GM12891 (cell line): Measurements from ENCODE around the gene OR52B2.

Source experiments
- PAX5 ChIP-seq: IDR thresholded peaks from 2 replicates; pipeline ENCODE4 v1.6.1; 2011; ENCODE audit warnings: low read length, moderate library complexity, mild to moderate bottlenecking; ENCODE audit not compliant: insufficient read depth, severe bottlenecking
- POLR2A ChIP-seq: IDR thresholded peaks from 2 replicates; pipeline ENCODE4 v1.6.1; 2011; ENCODE audit warnings: low read depth, low read length, control low read depth
- POLR2AphosphoS5 ChIP-seq: IDR thresholded peaks from 2 replicates; pipeline ENCODE4 v1.6.1; 2011; ENCODE audit warnings: low read depth, low read length, control low read depth
- POU2F2 ChIP-seq: IDR thresholded peaks from 2 replicates; pipeline ENCODE4 v1.6.1; 2011; ENCODE audit warnings: low read depth, mild to moderate bottlenecking, control low read depth, low read length, moderate library complexity
- SPI1 ChIP-seq: IDR thresholded peaks from 2 replicates; pipeline ENCODE4 v1.6.1; 2011; ENCODE audit warnings: low read depth, low read length, control low read depth
- TAF1 ChIP-seq: IDR thresholded peaks from 2 replicates; pipeline ENCODE4 v1.6.1; 2011; ENCODE audit warnings: low read depth, low read length, control low read depth

DNA sequence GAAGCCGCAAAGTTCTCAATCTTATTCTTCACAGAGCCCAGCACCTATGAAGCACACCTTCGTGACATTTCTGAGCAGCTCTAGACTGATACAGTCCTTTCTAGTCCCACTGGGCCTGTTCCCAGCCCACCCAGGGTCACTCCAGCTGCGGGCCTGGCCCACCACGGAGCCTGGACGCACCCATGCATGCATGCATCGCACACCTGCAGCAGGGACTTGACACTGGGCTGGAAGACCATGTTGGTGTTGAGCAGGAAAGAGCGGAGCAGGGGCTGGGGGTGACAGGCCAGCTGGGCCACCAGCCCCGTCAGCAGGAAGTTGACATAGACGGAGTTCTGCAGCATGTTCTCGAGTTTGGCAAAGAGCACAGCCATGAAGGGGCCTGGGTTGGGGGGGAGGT, 44.4 kb upstream of the OR52B2 start:
- TF ChIP-seq POLR2AphosphoS5 (no peak), TAF1 (no peak), POLR2A (no peak), PAX5 (no peak), POU2F2 (no peak), SPI1 (no peak)
